GM21717 (cell line): ENCODE data around the gene SNCA.

Source experiments
- ATAC-seq: cut with Tn5 transposase; IDR thresholded peaks from one replicate; pipeline ENCODE4 v1.9.1; 2021; ENCODE audit warnings: mild to moderate bottlenecking, moderate library complexity; ENCODE audit not compliant: unreplicated experiment

Gene SNCA

GRCh38 chr4:89836897-89837384 lies at the start of gene SNCA:
SNCA (minus strand) TSS chr4:89837161; CDS start chr4:89835667, 1,494 bp downstream.
- ATAC-seq: no peak

- ATAC-seq: no peak
Observed at GRCh38 chr4:89879215-89879614, 42.3 kb upstream of the SNCA start.

GRCh38 chr4:89878611-89879010 lies 41.6 kb upstream of the SNCA start:
- ATAC-seq: no peak

GRCh38 chr4:89876548-89876947 lies 39.6 kb upstream of the SNCA start:
- ATAC-seq: no peak

- no peak for ATAC-seq
Observed at GRCh38 chr4:89871211-89871610, 34.2 kb upstream of the SNCA start.

GRCh38 chr4:89868999-89869589 lies 32.1 kb upstream of the SNCA start:
- no peak for ATAC-seq

GRCh38 chr4:89868276-89868675 lies 31.3 kb upstream of the SNCA start:
- no peak for ATAC-seq

GRCh38 chr4:89863533-89863932 lies 26.6 kb upstream of the SNCA start:
- ATAC-seq: no peak

GRCh38 chr4:89860971-89861370 lies 24.0 kb upstream of the SNCA start:
- ATAC-seq: no peak

GRCh38 chr4:89855236-89855635 lies 18.3 kb upstream of the SNCA start:
- no peak for ATAC-seq

- no peak for ATAC-seq
Observed at GRCh38 chr4:89847571-89848325, 10.8 kb upstream of the SNCA start.

GRCh38 chr4:89839558-89839957 lies 2.6 kb upstream of the SNCA start:
- ATAC-seq: no peak

- ATAC-seq: no peak
Observed at GRCh38 chr4:89837993-89838390, 1.0 kb upstream of the SNCA start.

GRCh38 chr4:89837385-89837992 lies 528 bp upstream of the SNCA start:
- ATAC-seq: no peak

- no peak for ATAC-seq
Observed at GRCh38 chr4:89836031-89836745, 773 bp downstream of the SNCA start.

- no peak for ATAC-seq
Observed at GRCh38 chr4:89835413-89835812, 1.5 kb downstream of the SNCA start.

- no peak for ATAC-seq
Observed at GRCh38 chr4:89834486-89835209, 2.3 kb downstream of the SNCA start.

- ATAC-seq: peak; percentile 84
Observed at GRCh38 chr4:89829470-89830138, 7.4 kb downstream of the SNCA start.

- no peak for ATAC-seq
Observed at GRCh38 chr4:89823416-89823815, 13.5 kb downstream of the SNCA start.

- ATAC-seq: no peak
Observed at GRCh38 chr4:89821612-89822011, 15.3 kb downstream of the SNCA start.
